Liver (tissue), 9 donors: ENCODE data around the gene LILRA6. TPM values are rescaled to one million over a fixed set of nuclear protein-coding genes. Genes with fewer than 3 reads are reported as not detected.

Experiments used
- DNase-seq: peaks from one replicate; pipeline ENCODE4 v3.0.0-alpha.2; 2017; ENCODE audit warnings: low spot score
- H3K27ac ChIP-seq, 2 donors: one replicate each; pipeline ENCODE4 v1.7.0; 2013; ENCODE audit warnings: inconsistent platforms in 2 of 2, low read length in 2 of 2, control low read depth in 1 of 2, low read depth in 1 of 2, mild to moderate bottlenecking in 1 of 2
- H3K27me3 ChIP-seq, 4 donors: one replicate each; pipeline versions ENCODE4 v1.6.1 to v1.7.0; 2013; ENCODE audit warnings: low read length in 3 of 4, inconsistent platforms in 1 of 4, mild to moderate bottlenecking in 1 of 4, moderate library complexity in 1 of 4; ENCODE audit not compliant: control insufficient read depth in 4 of 4, insufficient read depth in 4 of 4
- H3K36me3 ChIP-seq, 4 donors: one replicate each; pipeline versions ENCODE4 v1.6.1 to v1.7.0; 2013; ENCODE audit warnings: low read length in 3 of 4, mild to moderate bottlenecking in 3 of 4, low read depth in 1 of 4, moderate library complexity in 1 of 4; ENCODE audit not compliant: control insufficient read depth in 4 of 4, insufficient read depth in 3 of 4
- H3K4me1 ChIP-seq, 4 donors: one replicate each; pipeline versions ENCODE4 v1.6.1 to v1.7.0; 2013; ENCODE audit warnings: low read length in 3 of 4, mild to moderate bottlenecking in 3 of 4, moderate library complexity in 1 of 4; ENCODE audit not compliant: control insufficient read depth in 4 of 4, insufficient read depth in 4 of 4
- H3K4me3 ChIP-seq, 3 donors: one replicate each; pipeline versions ENCODE4 v1.6.1 to v1.7.0; 2013; ENCODE audit warnings: low read length in 3 of 3, control low read depth in 1 of 3, low read depth in 1 of 3, mild to moderate bottlenecking in 1 of 3
- H3K9ac ChIP-seq, 2 donors: one replicate each; pipeline ENCODE4 v1.7.0; 2013; ENCODE audit warnings: low read length in 2 of 2, mild to moderate bottlenecking in 2 of 2, moderate library complexity in 2 of 2, control low read depth in 1 of 2, low read depth in 1 of 2
- H3K9me3 ChIP-seq, 4 donors: one replicate each; pipeline versions ENCODE4 v1.6.1 to v1.7.0; 2013; ENCODE audit warnings: low read length in 3 of 4; ENCODE audit not compliant: control insufficient read depth in 4 of 4
- ATF3 ChIP-seq: IDR thresholded peaks from 2 replicates; pipeline ENCODE4 v1.6.1; 2016; ENCODE audit warnings: antibody characterized with exemption
- CTCF ChIP-seq: fragments of 150-350 bp; IDR thresholded peaks from 2 replicates; pipeline ENCODE4 v1.5.1; 2017; ENCODE audit warnings: improper control_type of control experiment, low read depth, low read length; ENCODE audit not compliant: missing input control
- EGR1 ChIP-seq, 2 donors: IDR thresholded peaks; 2 replicates each; pipeline ENCODE4 v1.6.1; 2016 to 2018; ENCODE audit warnings: antibody characterized with exemption in 2 of 2, low read depth in 2 of 2
- FOXA1 ChIP-seq: IDR thresholded peaks from 2 replicates; pipeline ENCODE4 v1.6.1; 2016; ENCODE audit warnings: antibody characterized with exemption
- FOXA2 ChIP-seq: IDR thresholded peaks from 2 replicates; pipeline ENCODE4 v1.6.1; 2016; ENCODE audit warnings: antibody characterized with exemption
- GABPA ChIP-seq, 2 donors: IDR thresholded peaks in 1 of 2; conservative IDR thresholded peaks in 1 of 2; 2 replicates each; pipeline ENCODE4 v1.6.1; 2016; ENCODE audit warnings: antibody characterized with exemption in 2 of 2, mild to moderate bottlenecking in 1 of 2, moderate library complexity in 1 of 2
- HNF4A ChIP-seq, 2 donors: conservative IDR thresholded peaks; 2 replicates each; pipeline ENCODE4 v1.6.1; 2016; ENCODE audit warnings: antibody characterized with exemption in 2 of 2, mild to moderate bottlenecking in 2 of 2
- JUND ChIP-seq, 2 donors: IDR thresholded peaks; 2 replicates each; pipeline ENCODE4 v1.6.1; 2016; ENCODE audit warnings: antibody characterized with exemption in 2 of 2
- MAX ChIP-seq: IDR thresholded peaks from 2 replicates; pipeline ENCODE4 v1.6.1; 2016; ENCODE audit warnings: antibody characterized with exemption
- RAD21 ChIP-seq, 2 donors: IDR thresholded peaks; 2 replicates each; pipeline ENCODE4 v1.6.1; 2016; ENCODE audit warnings: antibody characterized with exemption in 2 of 2, mild to moderate bottlenecking in 2 of 2
- RXRA ChIP-seq, 2 donors: IDR thresholded peaks; 2 replicates each; pipeline ENCODE4 v1.6.1; 2017 to 2018; ENCODE audit warnings: antibody characterized with exemption in 2 of 2, mild to moderate bottlenecking in 1 of 2
- SP1 ChIP-seq: IDR thresholded peaks from 2 replicates; pipeline ENCODE4 v1.6.1; 2018; ENCODE audit warnings: antibody characterized with exemption, mild to moderate bottlenecking
- TAF1 ChIP-seq: conservative IDR thresholded peaks from 2 replicates; pipeline ENCODE4 v1.6.1; 2016; ENCODE audit warnings: antibody characterized with exemption, mild to moderate bottlenecking
- YY1 ChIP-seq: IDR thresholded peaks from 2 replicates; pipeline ENCODE4 v1.6.1; 2016; ENCODE audit warnings: antibody characterized with exemption, mild to moderate bottlenecking
- ZBTB33 ChIP-seq: IDR thresholded peaks from 2 replicates; pipeline ENCODE4 v1.6.1; 2016; ENCODE audit warnings: antibody characterized with exemption
- WGBS: extraction: QIAGEN DNeasy Blood & Tissue Kit; methylation state at CpG from one replicate; pipeline ENCODE4 v1.1.7; 2013; 5-methylcytosine and 5-hydroxymethylcytosine counted together
- polyA plus RNA-seq, 2 donors: library from polyadenylated mRNA; stranded (reverse) in 1 of 2; unstranded in 1 of 2; fragments of 200-250 nt in 1 of 2; fragments of >200 nt in 1 of 2; fragmentation: Nextera tagmentation in 1 of 2; extraction: Ambion mirVana in 1 of 2; gene quantifications; one replicate each; pipeline versions ENCODE4 v1.2.1 to v1.2.3, GENCODE V29; 2013 to 2015
- total RNA-seq, 2 donors: library from RNA; depleted of rRNA; stranded (reverse); fragments of >200 nt; gene quantifications; one replicate each; pipeline ENCODE4 v1.2.3, GENCODE V29; 2014
- donor health status: healthy.
- donor health status: healthy.
- donor health status: healthy.
- donor health status: healthy.
- donor health status: healthy.

The LILRA6 gene
- total and polyA plus RNA-seq, 4 donors = 1.0 to 2.8 (median 1.7) TPM

- Histone ChIP-seq H3K9ac (no peak overlapping the region), H3K4me1 (peaks cover 31 to 100% (median 84%) of the 10 kb centered on the region in 4 donors)
Observed at GRCh38 chr19:54206030-54206830, 36.4 kb downstream of the LILRA6 start.

GRCh38 chr19:54204767-54205468 is 37.7 kb downstream of the LILRA6 start:
- whole genome bisulfite sequencing = 87% methylated on average over 4 of the region's 4 CpGs
- no peak overlapping the region for H3K9ac ChIP-seq
- H3K27ac ChIP-seq = peak overlapping the region; percentile 23 to 28
- H3K9me3 ChIP-seq = no peaks in the 10 kb centered on the region
- TF ChIP-seq RAD21 (IDR thresholded peaks at IDR 0.05) (no peak), FOXA2 (no peak), JUND (IDR thresholded peaks at IDR 0.05) (no peak), FOXA1 (no peak), EGR1 (IDR thresholded peaks at IDR 0.05; ENCODE audit: low read depth in 2 of 2) (no peak), GABPA (IDR thresholded peaks at IDR 0.05 in 1 of 2, conservative IDR thresholded peaks at IDR 0.05 in 1 of 2) (no peak), SP1 (no peak), ZBTB33 (no peak), HNF4A (conservative IDR thresholded peaks at IDR 0.05) (no peak), RXRA (IDR thresholded peaks at IDR 0.05) (no peak), CTCF (no peak), MAX (no peak), TAF1 (no peak), YY1 (no peak), ATF3 (no peak)
- DNase-seq = no peak
- H3K4me3 ChIP-seq = no peak overlapping the region
- H3K27me3 ChIP-seq = no peaks in the 10 kb centered on the region
- peaks cover 30 to 88% (median 77%) of the 10 kb centered on the region in 4 donors for H3K4me1 ChIP-seq
- peaks cover 20 to 47% (median 32%) of the 10 kb centered on the region in 4 donors for H3K36me3 ChIP-seq

More at GRCh38 chr19:54206030-54206830, 36.4 kb downstream of the LILRA6 start:
- Histone ChIP-seq H3K27ac (peak overlapping the region; percentile 88 to 94), H3K4me3 (no peak overlapping the region), H3K9me3 (no peaks in the 10 kb centered on the region), H3K27me3 (no peaks in the 10 kb centered on the region), H3K36me3 (peaks cover 20 to 47% (median 32%) of the 10 kb centered on the region in 4 donors)
- 90% methylated on average over 27 of the region's 27 CpGs for WGBS
- DNase-seq = no peak
- TF ChIP-seq RXRA (IDR thresholded peaks at IDR 0.05) (peak in 1 of 2 donors; percentile 9), ZBTB33 (no peak), FOXA2 (no peak)
